GM21360 (cell line): Measurements from ENCODE around the gene GCLC.
A peak's percentile ranks its signal among the peaks of the same experiment; 100 is the strongest.
"Not testable (repeated sequence)": the region's sequence is repeated elsewhere in the genome, so short reads cannot be mapped to it uniquely, and the experiment has no call there.

Experiments used
- ATAC-seq: cut with Tn5 transposase; IDR thresholded peaks from one replicate; pipeline ENCODE4 v1.9.1; 2021; ENCODE audit warnings: mild to moderate bottlenecking, moderate library complexity; ENCODE audit not compliant: unreplicated experiment

Gene GCLC

GRCh38 chr6:53544470-53545308 lies at the start of gene GCLC:
TSS of gene GCLC (minus strand) at chr6:53545101. CDS start at chr6:53544645, 456 bp downstream.
- peak; percentile 56 for ATAC-seq

- no peak for ATAC-seq
Measured at GRCh38 chr6:53594596-53594995, 49.7 kb upstream of the GCLC start.

DNA sequence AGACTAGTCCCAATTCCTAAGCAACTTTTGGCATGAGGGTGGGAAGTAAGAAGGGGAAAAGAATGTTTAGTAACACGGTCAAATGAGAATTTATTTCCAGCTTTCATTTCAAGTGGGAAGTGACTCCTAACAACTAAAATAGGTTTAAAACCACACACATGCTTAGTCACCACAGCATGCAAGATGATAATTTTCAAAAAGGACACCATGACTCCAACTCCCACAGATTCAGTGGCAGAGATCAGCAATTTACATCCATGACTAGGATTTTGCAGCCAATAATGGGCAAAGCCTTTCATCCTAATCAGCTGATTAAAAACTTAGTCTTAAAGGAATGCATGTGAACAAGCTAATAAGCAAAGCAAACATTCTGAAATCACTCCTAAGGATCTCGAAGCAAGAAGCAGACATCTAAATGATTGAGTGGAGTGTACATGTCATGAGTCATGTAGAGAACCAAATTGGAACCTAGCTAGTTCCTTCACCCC lies 48.1 kb upstream of the GCLC start:
- no peak for ATAC-seq

DNA sequence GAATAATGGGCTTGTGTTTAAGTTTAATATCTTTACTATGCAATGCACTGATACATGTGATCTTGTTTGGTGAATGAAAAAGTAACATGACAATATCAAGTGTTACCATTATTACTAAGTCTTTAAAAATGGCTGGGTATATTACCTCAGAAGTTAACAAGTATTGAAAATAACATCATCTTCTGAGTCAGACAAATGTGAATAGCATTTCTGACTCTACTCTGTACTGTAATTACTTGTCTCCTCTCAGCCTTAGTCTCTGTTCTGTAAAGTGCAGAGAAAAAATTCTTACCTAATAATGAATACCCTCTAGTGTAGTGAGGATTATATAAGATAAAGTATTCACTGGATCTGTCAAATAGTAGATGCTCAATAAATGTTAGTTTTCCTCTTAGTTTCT lies 47.0 kb upstream of the GCLC start:
- no peak for ATAC-seq

DNA sequence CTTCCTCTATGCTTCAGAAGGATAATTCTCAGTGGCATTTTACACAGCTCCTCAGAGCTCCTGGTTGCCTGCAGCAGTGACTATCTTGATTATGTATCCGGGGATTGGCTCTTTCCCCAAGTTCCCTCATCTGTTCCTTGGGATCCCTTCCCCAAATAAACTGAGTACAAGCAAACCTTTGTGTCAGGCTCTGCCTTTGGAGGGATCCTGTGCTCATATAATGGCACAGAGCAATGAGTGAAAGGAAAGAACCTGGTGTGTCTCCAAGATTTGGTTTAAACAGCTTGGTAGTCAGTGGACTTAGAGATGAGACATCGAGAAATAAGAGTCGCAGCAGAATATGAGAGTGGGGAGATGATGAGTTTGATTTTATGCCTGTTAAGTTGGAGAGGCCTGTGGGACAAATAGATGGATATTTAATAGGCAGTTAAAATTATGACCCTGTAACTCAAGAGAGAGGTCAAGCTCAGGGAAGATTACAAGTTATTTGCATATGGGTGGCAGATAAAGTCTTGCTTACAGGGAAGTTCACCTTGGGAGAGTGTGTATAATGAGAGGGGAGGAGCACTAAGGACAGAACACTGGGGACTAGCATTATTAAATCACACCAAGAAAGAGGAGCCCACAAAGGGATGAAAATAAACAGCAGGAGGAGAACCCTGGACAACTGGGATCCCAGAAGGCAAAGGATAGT lies 44.1 kb upstream of the GCLC start:
- ATAC-seq, result no peak

GRCh38 chr6:53587291-53587690 lies 42.4 kb upstream of the GCLC start:
- no peak for ATAC-seq

DNA sequence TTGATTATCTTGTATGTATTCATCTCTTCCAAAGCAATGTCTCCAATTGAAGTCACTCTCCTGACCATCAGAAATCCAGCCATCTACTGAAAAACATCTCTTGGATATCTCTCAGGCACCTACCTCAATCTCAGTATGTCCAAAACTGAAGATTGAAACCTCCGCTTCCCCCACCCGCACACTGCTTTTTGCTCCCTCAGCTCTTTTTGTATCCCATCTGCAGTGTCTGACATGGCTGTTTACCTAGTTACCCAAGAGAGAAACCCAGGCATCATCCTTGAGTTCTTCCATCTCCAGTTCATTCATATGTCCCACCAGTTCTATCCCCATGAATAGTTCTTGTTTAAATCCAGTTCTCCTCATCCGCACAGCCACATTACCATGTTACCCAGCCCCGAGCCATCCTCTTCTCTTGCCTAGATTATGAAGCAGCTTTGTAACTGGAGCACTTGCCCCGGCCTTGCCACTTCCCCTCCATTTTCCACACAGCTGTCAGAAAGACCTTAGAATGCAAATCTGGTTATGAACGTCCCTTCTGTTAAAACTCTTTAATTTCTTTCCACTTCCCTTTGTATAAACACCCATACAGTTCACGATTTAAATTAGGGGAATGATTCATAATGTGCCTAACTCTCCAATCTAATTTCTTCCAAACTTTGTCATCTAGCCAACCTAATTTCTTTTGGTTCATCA lies 40.5 kb upstream of the GCLC start:
- ATAC-seq, result no peak

- ATAC-seq, result no peak
Measured at GRCh38 chr6:53584726-53585125, 39.8 kb upstream of the GCLC start.

- no peak for ATAC-seq
Measured at GRCh38 chr6:53583451-53583850, 38.5 kb upstream of the GCLC start.

GRCh38 chr6:53582963-53583362 lies 38.1 kb upstream of the GCLC start:
- ATAC-seq, result no peak

DNA sequence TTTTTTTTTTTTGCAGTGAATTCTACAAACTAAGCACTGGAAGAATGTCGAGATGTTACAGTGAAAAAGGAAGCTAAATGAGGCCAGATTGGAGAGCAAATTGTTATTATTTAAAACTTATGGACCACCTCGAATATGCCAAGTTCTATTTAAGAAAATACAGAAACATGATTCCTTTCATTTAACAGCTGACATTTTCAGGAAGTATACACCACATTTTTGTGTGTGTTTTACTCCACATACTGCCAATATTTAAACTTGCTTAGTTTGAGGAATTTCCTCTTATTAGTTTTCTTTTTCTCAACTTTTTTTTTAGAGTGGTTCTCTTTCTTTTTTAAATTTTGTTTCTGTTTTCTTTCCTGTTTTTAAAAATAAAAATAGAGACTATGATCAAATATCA lies 37.0 kb upstream of the GCLC start:
- ATAC-seq, result no peak

DNA sequence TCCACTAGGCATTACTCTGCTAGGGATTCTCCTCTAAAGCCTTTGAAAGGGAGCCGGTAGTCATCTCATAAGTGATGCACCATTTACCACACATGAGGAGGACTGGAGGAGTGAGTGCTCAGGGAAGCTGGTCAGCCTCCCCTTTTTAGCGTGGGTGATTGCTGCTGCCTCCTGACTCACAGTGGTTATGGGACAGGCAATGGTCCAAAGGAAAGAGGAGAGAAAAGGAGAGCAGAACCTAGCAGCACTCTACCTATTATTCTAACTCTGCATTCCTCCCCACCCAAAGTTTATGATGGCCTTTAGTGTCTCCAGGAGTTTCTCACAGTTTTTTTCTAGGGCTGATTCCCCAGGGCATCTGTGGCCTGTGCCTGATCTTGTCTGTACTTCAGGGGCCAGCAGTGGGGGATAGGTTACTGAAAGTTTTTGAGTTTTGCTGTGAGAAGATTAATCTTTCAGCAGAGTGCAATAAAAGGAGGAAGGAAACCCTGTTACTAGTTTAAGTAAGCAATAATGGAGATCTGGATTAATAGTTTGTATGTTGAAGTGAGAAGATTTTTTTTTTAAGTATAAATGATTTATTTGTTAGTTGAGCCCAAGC lies 36.4 kb upstream of the GCLC start:
- no peak for ATAC-seq

GRCh38 chr6:53579338-53579737 lies 34.4 kb upstream of the GCLC start:
- no peak for ATAC-seq

GRCh38 chr6:53578371-53578770 lies 33.5 kb upstream of the GCLC start:
- no peak for ATAC-seq

DNA sequence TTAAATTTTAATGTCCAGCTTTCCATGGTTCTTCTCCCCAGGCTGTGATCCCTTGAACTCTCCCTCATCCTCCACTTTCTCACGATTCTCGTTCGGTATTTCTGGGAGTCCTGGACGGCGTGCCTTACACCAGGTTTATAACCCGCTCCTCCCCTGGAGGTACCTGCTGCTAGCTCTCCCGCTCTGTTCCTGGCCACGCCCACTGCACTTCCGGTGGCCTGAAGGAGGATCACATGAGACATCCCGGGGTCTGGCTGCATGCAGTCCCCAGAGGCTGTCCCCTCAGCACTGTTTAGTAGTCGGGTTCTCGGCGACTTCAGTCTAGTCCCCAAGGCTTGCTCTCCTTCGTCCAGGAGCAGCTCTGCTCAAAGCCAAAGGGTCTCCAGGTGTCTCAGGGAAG lies 28.4 kb upstream of the GCLC start:
- no peak for ATAC-seq

GRCh38 chr6:53572379-53572778 lies 27.5 kb upstream of the GCLC start:
- not testable (repeated sequence) for ATAC-seq

- ATAC-seq, result no peak
Measured at GRCh38 chr6:53568776-53569616, 24.1 kb upstream of the GCLC start.

DNA sequence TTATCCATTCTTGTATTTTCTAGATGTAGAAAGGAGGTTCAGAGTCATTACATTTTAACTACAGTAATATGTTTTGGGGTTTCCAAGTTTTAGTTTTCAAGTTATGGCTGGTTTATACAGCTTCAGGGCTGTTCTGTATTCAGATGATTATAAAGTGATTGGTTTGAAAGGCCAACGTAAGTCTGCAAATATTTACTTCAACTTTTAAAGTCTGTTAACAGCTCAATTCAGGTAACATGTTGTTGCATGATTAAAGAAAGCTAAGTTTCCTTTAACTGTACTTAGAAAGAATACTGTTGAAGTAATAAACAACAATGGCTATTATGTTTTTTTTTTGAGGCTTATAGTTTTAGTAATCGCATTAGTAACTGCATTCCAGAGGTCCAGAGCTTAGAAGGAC lies 22.8 kb upstream of the GCLC start:
- ATAC-seq, result no peak

- ATAC-seq, result no peak
Measured at GRCh38 chr6:53566755-53567154, 21.9 kb upstream of the GCLC start.

- no peak for ATAC-seq
Measured at GRCh38 chr6:53565886-53566285, 21.0 kb upstream of the GCLC start.
